Peyer's patch (tissue), 4 donors: Measurements from ENCODE around the gene ME1.

Experiments
- CTCF ChIP-seq, 6 experiments: fragments of 450-650 bp in 4 of 6; fragments of 200-600 bp in 2 of 6; sonication (generic) in 1 of 6; IDR thresholded peaks; one replicate each; pipeline ENCODE4 v1.5.1; 2017 to 2019; ENCODE audit warnings: antibody characterized with exemption in 6 of 6, mild to moderate bottlenecking in 3 of 6, moderate library complexity in 1 of 6
- POLR2A ChIP-seq, 2 donors: fragments of 450-650 bp; IDR thresholded peaks; one replicate each; pipeline ENCODE4 v1.5.1; 2017; ENCODE audit warnings: antibody characterized with exemption in 2 of 2, mild to moderate bottlenecking in 2 of 2, moderate library complexity in 2 of 2

DNA sequence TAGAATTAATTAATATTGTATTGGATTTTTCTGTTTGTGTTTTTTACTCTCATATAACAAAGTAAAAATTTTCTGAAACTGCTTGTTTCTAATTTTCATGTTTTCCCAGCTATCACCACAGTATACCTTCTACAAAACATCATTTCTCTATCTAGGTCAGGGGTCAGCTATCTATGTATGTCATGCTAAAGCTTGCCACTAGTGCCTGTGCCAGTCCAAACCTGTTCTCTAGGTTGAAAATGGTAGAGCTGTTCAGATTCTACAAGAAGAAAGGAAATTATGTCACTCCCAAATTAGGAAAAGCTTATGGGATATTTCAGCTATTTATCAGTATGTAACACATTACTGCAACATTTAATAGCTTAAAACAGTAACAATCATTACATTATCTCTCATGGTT lies 5.8 kb upstream of the ME1 start:
- TF ChIP-seq CTCF (IDR thresholded peaks at IDR 0.05) (peak in 1 of 6 experiments; percentile 13), POLR2A (IDR thresholded peaks at IDR 0.05) (no peak)
